ENCODE data around the gene PDIA2. TPM values are rescaled to one million over a fixed set of nuclear protein-coding genes. Genes with fewer than 3 reads are reported as not detected.

Gene PDIA2
- total RNA-seq, 1 donor from 2014 or later = 1.6 TPM

DNA sequence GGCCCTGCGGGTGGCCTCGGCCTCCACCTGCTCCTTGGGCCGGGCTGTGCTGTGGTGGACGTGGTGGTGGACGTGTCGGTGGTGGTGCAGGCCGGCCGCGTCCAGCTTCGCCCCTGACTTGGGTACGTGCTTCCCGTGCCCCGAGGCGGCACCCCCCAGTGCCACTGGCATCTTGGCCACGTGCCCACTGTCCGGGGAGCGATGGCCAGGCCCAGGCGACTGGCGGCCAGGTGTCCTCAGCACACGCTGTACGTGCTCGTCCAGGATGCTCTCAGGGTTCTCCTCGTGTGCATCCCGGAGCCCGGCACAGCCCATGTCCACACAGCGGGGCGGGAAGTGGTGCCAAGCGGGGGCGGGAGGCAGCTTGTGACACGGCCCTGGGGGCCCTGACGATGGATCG, 14.9 kb downstream of the PDIA2 start:
- H3K4me3 Mint-ChIP-seq (ENCODE audit: unreplicated experiment) = no peak overlapping the region
- DNase-seq (ENCODE audit: low spot score) = no peak
- TF ChIP-seq, protein P1, sequence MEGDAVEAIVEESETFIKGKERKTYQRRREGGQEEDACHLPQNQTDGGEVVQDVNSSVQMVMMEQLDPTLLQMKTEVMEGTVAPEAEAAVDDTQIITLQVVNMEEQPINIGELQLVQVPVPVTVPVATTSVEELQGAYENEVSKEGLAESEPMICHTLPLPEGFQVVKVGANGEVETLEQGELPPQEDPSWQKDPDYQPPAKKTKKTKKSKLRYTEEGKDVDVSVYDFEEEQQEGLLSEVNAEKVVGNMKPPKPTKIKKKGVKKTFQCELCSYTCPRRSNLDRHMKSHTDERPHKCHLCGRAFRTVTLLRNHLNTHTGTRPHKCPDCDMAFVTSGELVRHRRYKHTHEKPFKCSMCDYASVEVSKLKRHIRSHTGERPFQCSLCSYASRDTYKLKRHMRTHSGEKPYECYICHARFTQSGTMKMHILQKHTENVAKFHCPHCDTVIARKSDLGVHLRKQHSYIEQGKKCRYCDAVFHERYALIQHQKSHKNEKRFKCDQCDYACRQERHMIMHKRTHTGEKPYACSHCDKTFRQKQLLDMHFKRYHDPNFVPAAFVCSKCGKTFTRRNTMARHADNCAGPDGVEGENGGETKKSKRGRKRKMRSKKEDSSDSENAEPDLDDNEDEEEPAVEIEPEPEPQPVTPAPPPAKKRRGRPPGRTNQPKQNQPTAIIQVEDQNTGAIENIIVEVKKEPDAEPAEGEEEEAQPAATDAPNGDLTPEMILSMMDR (IDR thresholded peaks at IDR 0.05) = no peak
- no peaks in the 10 kb centered on the region for H3K4me1 Mint-ChIP-seq (ENCODE audit: low read depth)
- H3K27me3 Mint-ChIP-seq (ENCODE audit: low read depth) = no peaks in the 10 kb centered on the region
- H3K36me3 Mint-ChIP-seq (ENCODE audit: low read depth) = no peaks in the 10 kb centered on the region
- H3K27ac Mint-ChIP-seq (ENCODE audit: unreplicated experiment) = no peak overlapping the region
- no peaks in the 10 kb centered on the region for H3K9me3 Mint-ChIP-seq (ENCODE audit: low read depth)

DNA sequence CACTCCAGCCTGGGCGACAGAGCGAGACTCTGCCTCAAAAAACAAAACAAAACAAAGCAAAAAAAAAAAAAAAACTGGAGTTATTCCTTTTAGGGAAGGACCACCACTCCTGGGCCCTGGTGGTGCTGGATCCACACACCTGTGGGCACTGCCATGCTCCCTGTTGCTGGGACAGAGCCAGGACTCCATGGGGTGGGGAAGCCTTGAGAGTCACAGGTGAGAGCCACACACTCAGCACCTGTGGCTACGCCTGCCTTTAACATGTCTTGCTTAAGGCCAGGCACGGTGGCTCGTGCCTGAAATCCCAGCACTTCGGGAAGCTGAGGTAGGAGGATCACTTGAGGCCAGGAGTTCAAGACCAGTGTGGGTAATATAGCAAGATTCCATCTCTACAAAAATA, 18.3 kb downstream of the PDIA2 start:
- DNase-seq (ENCODE audit: low spot score) = no peak
- TF ChIP-seq, protein P1 (IDR thresholded peaks at IDR 0.05) = no peak

DNA sequence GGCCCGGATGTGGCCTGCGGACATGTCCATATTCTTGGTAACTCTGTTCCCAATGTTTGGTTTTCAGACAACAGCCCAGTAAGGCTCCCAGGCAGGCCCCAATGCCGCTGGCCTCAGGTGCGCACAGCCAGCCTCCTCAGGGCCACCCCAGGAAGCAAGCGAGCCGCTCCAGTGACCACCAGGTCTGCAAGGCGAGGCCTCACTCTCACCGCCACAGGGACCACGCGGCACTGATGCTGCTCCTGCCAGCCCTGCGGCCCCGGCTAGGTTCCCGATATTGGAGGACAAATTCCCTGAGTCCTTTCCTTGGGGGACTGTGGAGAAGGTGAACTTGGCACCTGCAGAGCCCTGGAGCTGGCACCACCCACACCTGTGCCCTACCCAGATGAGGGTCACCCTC, 19.0 kb downstream of the PDIA2 start:
- H3K27ac Mint-ChIP-seq (ENCODE audit: unreplicated experiment) = no peak overlapping the region
- peaks cover 10% of the 10 kb centered on the region for H3K36me3 Mint-ChIP-seq (ENCODE audit: low read depth)
- TF ChIP-seq, protein P1 (IDR thresholded peaks at IDR 0.05) = no peak
- no peak for DNase-seq (ENCODE audit: low spot score)
- H3K9me3 Mint-ChIP-seq (ENCODE audit: low read depth) = no peaks in the 10 kb centered on the region
- no peaks in the 10 kb centered on the region for H3K4me1 Mint-ChIP-seq (ENCODE audit: low read depth)
- no peak overlapping the region for H3K4me3 Mint-ChIP-seq (ENCODE audit: unreplicated experiment)
- no peaks in the 10 kb centered on the region for H3K27me3 Mint-ChIP-seq (ENCODE audit: low read depth)

More for the DNA sequence above, 18.3 kb downstream of the PDIA2 start:
- Mint-ChIP-seq H3K4me1 (ENCODE audit: low read depth) (no peaks in the 10 kb centered on the region), H3K27ac (ENCODE audit: unreplicated experiment) (no peak overlapping the region), H3K9me3 (ENCODE audit: low read depth) (no peaks in the 10 kb centered on the region), H3K36me3 (ENCODE audit: low read depth) (peaks cover 10% of the 10 kb centered on the region), H3K27me3 (ENCODE audit: low read depth) (no peaks in the 10 kb centered on the region), H3K4me3 (ENCODE audit: unreplicated experiment) (no peak overlapping the region)

DNA sequence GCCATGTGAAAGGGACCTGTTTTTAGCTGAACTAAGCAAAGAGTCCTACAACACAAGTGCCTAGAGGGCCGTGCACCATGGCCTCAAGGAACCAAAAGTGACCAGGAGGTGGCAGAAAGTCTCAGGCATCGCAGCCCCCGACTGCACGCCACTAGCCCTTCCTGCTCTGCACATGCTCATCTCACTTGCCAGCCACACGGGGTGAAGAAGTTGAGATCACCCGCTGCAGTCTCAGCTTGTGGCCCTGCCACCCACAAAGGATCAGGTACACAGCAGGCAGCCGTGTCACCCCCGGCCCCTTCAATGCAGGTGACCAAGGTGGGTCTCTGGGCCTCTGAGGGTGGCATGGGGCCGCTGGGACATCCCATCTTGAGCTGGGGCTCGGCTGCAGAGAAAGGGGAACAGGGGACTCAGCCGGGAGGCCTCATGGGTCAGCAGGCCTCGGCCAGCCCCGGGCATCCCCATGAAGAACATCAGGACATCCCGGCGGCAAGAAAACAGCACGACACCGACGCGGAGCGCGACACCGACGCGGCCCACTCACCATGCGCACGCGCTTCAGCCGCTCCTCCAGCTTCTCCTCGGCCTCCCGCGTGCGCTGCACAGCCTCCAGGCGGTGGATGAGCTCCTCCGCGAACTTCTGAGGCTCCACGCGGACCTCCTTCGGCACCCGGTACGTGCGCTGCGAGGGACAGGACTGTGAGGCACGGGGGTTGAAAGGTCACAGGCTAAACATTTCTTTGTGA, 21.0 kb downstream of the PDIA2 start:
- no peak overlapping the region for H3K4me3 Mint-ChIP-seq (ENCODE audit: unreplicated experiment)
- DNase-seq (ENCODE audit: low spot score) = no peak
- H3K27ac Mint-ChIP-seq (ENCODE audit: unreplicated experiment) = no peak overlapping the region
- H3K9me3 Mint-ChIP-seq (ENCODE audit: low read depth) = no peaks in the 10 kb centered on the region
- no peaks in the 10 kb centered on the region for H3K4me1 Mint-ChIP-seq (ENCODE audit: low read depth)
- TF ChIP-seq, protein P1 (IDR thresholded peaks at IDR 0.05) = no peak
- H3K27me3 Mint-ChIP-seq (ENCODE audit: low read depth) = no peaks in the 10 kb centered on the region
- peaks cover 10% of the 10 kb centered on the region for H3K36me3 Mint-ChIP-seq (ENCODE audit: low read depth)

DNA sequence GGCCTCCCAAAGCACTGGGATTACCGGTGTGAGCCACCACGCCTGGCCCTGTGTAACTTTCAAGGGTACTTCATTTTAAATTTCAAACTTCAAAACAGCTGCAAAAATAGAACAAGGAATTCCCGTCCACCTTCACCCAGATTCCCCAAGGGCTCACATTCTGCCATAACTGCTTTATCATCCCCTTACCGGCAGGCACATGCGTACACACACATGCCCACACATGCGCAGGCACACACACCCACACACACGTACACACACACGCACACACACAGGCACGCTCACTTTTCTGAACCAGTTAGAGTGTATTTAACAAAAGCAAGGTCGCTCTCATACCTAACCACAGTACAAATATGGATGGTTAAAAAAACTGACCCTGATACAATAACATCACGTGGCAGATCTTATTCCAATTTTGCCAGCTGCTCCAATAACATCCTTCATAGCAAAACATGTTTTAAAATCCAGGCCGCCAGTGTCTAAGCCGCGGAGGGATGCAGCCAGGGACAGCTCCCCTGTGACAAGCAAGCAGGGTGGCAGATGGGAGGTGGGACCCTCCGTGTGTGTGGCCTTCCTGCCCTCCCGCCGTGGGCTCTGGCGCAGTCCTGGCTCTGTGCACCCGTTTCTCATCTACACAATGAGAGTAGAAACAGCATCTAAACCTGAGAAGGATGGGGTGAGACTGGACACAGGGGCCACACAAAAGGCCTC, 23.1 kb downstream of the PDIA2 start:
- DNase-seq (ENCODE audit: low spot score) = no peak
- Mint-ChIP-seq H3K4me3 (ENCODE audit: unreplicated experiment) (no peak overlapping the region), H3K27ac (ENCODE audit: unreplicated experiment) (no peak overlapping the region), H3K27me3 (ENCODE audit: low read depth) (no peaks in the 10 kb centered on the region), H3K36me3 (ENCODE audit: low read depth) (peaks cover 12% of the 10 kb centered on the region), H3K4me1 (ENCODE audit: low read depth) (no peaks in the 10 kb centered on the region), H3K9me3 (ENCODE audit: low read depth) (no peaks in the 10 kb centered on the region)
- TF ChIP-seq, protein P1 (IDR thresholded peaks at IDR 0.05) = no peak
